WTC11 (cell line): ENCODE measurements around the gene RRAD. TPM values are rescaled to one million over a fixed set of nuclear protein-coding genes. Genes with fewer than 3 reads are reported as not detected.
A peak's percentile ranks its signal among the peaks of the same experiment; 100 is the strongest.

Experiments
- ATAC-seq: fragments of 200-7000 bp; cut with Tn5 transposase; 2 replicates; pipeline ENCODE4 v1.10.0; 2021; ENCODE audit warnings: mild to moderate bottlenecking, moderate library complexity
- CTCF ChIA-PET: fragments of 300-600 bp; sonication (Branson Sonifier 250); formaldehyde crosslinking; loops from one replicate; lab custom pipeline; 2021; ENCODE audit warnings: antibody characterized with exemption; lab: Charles Lee
- POLR2A ChIA-PET: fragments of 350-600 bp; sonication (Branson Sonifier 250); formaldehyde crosslinking; loops from one replicate; lab custom pipeline; 2021; ENCODE audit warnings: antibody characterized with exemption; lab: Charles Lee
- DNase-seq: peaks from one replicate; pipeline ENCODE4 v3.0.0; 2021; ENCODE audit warnings: low spot score
- H3K27ac Mint-ChIP-seq: 2 replicates; pipeline ENCODE4 v1.8.0; 2021; ENCODE audit warnings: mixed read lengths
- H3K27me3 Mint-ChIP-seq: 2 replicates; pipeline ENCODE4 v1.8.0; 2021; ENCODE audit warnings: low read depth, mild to moderate bottlenecking, moderate library complexity, mixed read lengths
- H3K36me3 Mint-ChIP-seq: 2 replicates; pipeline ENCODE4 v1.8.0; 2021; ENCODE audit warnings: mixed read lengths
- H3K4me1 Mint-ChIP-seq: 2 replicates; pipeline ENCODE4 v1.8.0; 2022; ENCODE audit warnings: mixed read lengths
- H3K4me3 Mint-ChIP-seq: 2 replicates; pipeline ENCODE4 v1.8.0; 2021; ENCODE audit warnings: mild to moderate bottlenecking, moderate library complexity, mixed read lengths
- H3K9me3 Mint-ChIP-seq: 2 replicates; pipeline ENCODE4 v1.8.0; 2021; ENCODE audit warnings: mixed read lengths
- JAZF1 ChIP-seq: fragments of 250-450 bp; sonication (Bioruptor Pico); IDR thresholded peaks from 2 replicates; pipeline ENCODE4 v1.9.0; 2021; ENCODE audit warnings: moderate library complexity, mild to moderate bottlenecking, inconsistent platforms
- NR1H2 ChIP-seq: sonication (generic); formaldehyde crosslinking; IDR thresholded peaks from 2 replicates; pipeline ENCODE4 v1.9.0; 2021; ENCODE audit warnings: mild to moderate bottlenecking, moderate library complexity, missing genetic modification reagents
- NR3C1 ChIP-seq: sonication (generic); formaldehyde crosslinking; conservative IDR thresholded peaks from 2 replicates; pipeline ENCODE4 v1.8.1; 2023; ENCODE audit warnings: low read depth, mild to moderate bottlenecking, missing genetic modification reagents
- ZBTB43 ChIP-seq: sonication (generic); formaldehyde crosslinking; IDR thresholded peaks from 2 replicates; pipeline ENCODE4 v1.8.1; 2023; ENCODE audit warnings: mild to moderate bottlenecking, missing genetic modification reagents
- ZNF219 ChIP-seq: sonication (generic); formaldehyde crosslinking; IDR thresholded peaks from 2 replicates; pipeline ENCODE4 v1.8.0; 2023; ENCODE audit warnings: missing genetic modification reagents, mild to moderate bottlenecking, borderline replicate concordance
- ZNF281 ChIP-seq: sonication (generic); formaldehyde crosslinking; IDR thresholded peaks from 2 replicates; pipeline ENCODE4 v1.8.0; 2023; ENCODE audit warnings: mild to moderate bottlenecking, missing genetic modification reagents
- ZNF396 ChIP-seq: fragments of 250-450 bp; sonication (Bioruptor Pico); IDR thresholded peaks from 2 replicates; pipeline ENCODE4 v1.8.0; 2021; ENCODE audit warnings: mild to moderate bottlenecking, moderate library complexity, borderline replicate concordance
- ZSCAN18 ChIP-seq: fragments of 250-450 bp; sonication (Bioruptor Pico); IDR thresholded peaks from 2 replicates; pipeline ENCODE4 v2.1.2; 2022; ENCODE audit warnings: mild to moderate bottlenecking, moderate library complexity
- total RNA-seq: library from RNA; stranded (reverse); gene quantifications from 3 replicates; pipeline ENCODE4 v1.2.3, GENCODE V29; 2021
- TF ChIP-seq, protein P1 (sequence below): sonication (generic); formaldehyde crosslinking; IDR thresholded peaks from 2 replicates; pipeline ENCODE4 v1.8.1; 2022; ENCODE audit warnings: low read depth, mild to moderate bottlenecking, moderate library complexity, missing genetic modification reagents, borderline replicate concordance
- TF ChIP-seq, protein P2 (sequence below): fragments of 250-450 bp; sonication (Bioruptor Pico); conservative IDR thresholded peaks from 2 replicates; pipeline ENCODE4 v1.9.0; 2021; ENCODE audit warnings: mild to moderate bottlenecking
- TF ChIP-seq, protein P3 (sequence below): sonication (generic); formaldehyde crosslinking; IDR thresholded peaks from 2 replicates; pipeline ENCODE4 v1.8.1; 2023; ENCODE audit warnings: mild to moderate bottlenecking, missing genetic modification reagents, moderate library complexity
- TF ChIP-seq, protein P4 (sequence below): fragments of 250-450 bp; sonication (Bioruptor Pico); IDR thresholded peaks from 2 replicates; pipeline ENCODE4 v1.8.0; 2021; ENCODE audit warnings: mild to moderate bottlenecking
- TF ChIP-seq, protein P5 (sequence below): sonication (generic); formaldehyde crosslinking; IDR thresholded peaks from 2 replicates; pipeline ENCODE4 v1.8.0; 2023; ENCODE audit warnings: missing genetic modification reagents, mild to moderate bottlenecking, borderline replicate concordance
- TF ChIP-seq, protein P6 (sequence below): sonication (generic); formaldehyde crosslinking; IDR thresholded peaks from 2 replicates; pipeline ENCODE4 v1.8.0; 2022; ENCODE audit warnings: missing genetic modification reagents

The RRAD gene
- total RNA-seq, 1 experiment from 2014 or later, result 0.52 TPM

- Mint-ChIP-seq H3K27me3 (peaks cover 58% of the 10 kb centered on the region), H3K9me3 (peaks cover 9% of the 10 kb centered on the region), H3K4me3 (no peak overlapping the region), H3K27ac (no peak overlapping the region), H3K36me3 (0 out of 2 replicates have a peak, but pooled peaks cover 5% of the 10 kb centered on the region)
- TF ChIP-seq ZNF219, result no peak
- no peak for TF ChIP-seq ZNF281 (CRISPR knock-in tag)
- TF ChIP-seq, protein P1, sequence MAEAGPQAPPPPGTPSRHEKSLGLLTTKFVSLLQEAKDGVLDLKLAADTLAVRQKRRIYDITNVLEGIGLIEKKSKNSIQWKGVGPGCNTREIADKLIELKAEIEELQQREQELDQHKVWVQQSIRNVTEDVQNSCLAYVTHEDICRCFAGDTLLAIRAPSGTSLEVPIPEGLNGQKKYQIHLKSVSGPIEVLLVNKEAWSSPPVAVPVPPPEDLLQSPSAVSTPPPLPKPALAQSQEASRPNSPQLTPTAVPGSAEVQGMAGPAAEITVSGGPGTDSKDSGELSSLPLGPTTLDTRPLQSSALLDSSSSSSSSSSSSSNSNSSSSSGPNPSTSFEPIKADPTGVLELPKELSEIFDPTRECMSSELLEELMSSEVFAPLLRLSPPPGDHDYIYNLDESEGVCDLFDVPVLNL, result no peak
- TF ChIP-seq JAZF1, result no peak
- TF ChIP-seq ZBTB43, result no peak
- no peak for TF ChIP-seq ZNF396
- TF ChIP-seq, all 79 proteins: peak for 0
- peaks cover 15% of the 10 kb centered on the region for H3K4me1 Mint-ChIP-seq
- DNase-seq (no peak), ATAC-seq (no peak)
- ChIA-PET POLR2A (interaction anchor here (0.7 kb wide), 1 partner anchor 129 kb away, joined by 5 read pairs; no protein-coding TSS in a partner anchor), CTCF (interaction anchor here (0.9 to 1.7 kb wide), 4 partner anchors 12 to 236 kb away, joined by 3 to 6 read pairs (median 4); partner anchors contain the start of gene CES3)
These were observed 24.1 kb upstream of the RRAD start for GRCh38 chr16:66949472-66949871.

DNA sequence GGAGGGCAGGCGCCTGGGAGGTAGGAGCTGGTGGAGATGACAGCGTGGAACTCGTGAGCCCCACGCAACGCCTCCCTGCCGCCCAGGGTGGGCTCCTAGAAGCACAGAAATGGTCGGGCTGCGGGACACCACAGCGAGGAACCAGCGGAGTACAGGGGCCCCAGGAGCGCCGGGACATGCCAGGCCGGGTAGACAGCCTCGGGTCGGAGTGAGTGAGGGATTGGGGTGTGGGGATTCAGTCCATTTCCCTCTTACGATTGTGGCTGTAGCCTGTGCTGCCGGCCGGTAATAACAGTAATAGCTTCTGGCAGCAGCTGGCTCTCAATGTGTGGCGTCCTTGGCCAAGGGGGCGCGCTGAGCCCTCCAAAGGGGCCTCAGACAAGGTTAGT lies 23.5 kb upstream of the RRAD start:
- Mint-ChIP-seq H3K4me1 (peaks cover 14% of the 10 kb centered on the region), H3K9me3 (peaks cover 9% of the 10 kb centered on the region), H3K36me3 (0 out of 2 replicates have a peak, but pooled peaks cover 5% of the 10 kb centered on the region), H3K27ac (no peak overlapping the region), H3K27me3 (peaks cover 56% of the 10 kb centered on the region), H3K4me3 (peak overlapping the region; percentile 82)
- ATAC-seq (peak; percentile 8; the same call in 1 of the 2 replicates), DNase-seq (no peak)
- CTCF ChIA-PET, result interaction anchor here (0.6 to 1.7 kb wide), 4 partner anchors 12 to 237 kb away, joined by 3 to 6 read pairs (median 4); partner anchors contain the start of gene CES3
- POLR2A ChIA-PET, result no interaction called here
- TF ChIP-seq NR1H2 (CRISPR knock-in tag), result no peak
- TF ChIP-seq, protein P2, sequence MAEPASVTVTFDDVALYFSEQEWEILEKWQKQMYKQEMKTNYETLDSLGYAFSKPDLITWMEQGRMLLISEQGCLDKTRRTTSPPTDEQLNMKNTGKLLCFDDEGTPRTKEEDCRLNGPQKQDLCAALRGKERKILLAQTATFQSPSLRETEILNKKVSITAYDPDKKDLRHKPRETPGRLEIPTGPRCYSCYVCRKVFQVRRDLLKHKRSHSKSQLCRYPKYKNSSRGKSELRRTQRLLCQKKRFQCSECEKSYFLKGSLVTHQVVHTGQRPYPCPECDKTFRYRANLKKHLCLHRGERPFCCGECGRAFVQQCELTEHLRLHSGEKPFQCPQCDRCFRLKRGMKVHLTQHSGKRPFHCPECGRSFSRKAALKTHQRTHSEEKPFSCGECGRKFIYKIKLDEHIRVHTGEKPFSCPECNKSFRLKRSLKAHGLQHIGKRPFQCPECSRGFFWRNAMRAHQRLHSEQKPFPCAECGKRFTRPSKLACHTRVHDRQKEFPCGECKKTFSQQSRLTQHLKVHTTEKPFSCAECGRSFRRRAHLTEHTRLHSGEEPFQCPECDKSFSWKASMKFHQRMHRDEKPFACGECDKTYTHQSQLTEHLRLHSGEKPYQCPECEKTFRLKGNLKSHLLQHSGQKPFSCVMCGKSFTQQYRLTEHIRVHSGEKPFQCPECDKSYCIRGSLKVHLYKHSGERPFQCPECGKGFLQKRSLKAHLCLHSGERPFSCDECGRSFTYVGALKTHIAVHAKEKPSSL (CRISPR knock-in tag), result no peak
- TF ChIP-seq, protein P3, sequence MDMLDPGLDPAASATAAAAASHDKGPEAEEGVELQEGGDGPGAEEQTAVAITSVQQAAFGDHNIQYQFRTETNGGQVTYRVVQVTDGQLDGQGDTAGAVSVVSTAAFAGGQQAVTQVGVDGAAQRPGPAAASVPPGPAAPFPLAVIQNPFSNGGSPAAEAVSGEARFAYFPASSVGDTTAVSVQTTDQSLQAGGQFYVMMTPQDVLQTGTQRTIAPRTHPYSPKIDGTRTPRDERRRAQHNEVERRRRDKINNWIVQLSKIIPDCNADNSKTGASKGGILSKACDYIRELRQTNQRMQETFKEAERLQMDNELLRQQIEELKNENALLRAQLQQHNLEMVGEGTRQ (CRISPR knock-in tag), result no peak
- TF ChIP-seq ZSCAN18 (CRISPR knock-in tag), result no peak
- TF ChIP-seq, protein P4, sequence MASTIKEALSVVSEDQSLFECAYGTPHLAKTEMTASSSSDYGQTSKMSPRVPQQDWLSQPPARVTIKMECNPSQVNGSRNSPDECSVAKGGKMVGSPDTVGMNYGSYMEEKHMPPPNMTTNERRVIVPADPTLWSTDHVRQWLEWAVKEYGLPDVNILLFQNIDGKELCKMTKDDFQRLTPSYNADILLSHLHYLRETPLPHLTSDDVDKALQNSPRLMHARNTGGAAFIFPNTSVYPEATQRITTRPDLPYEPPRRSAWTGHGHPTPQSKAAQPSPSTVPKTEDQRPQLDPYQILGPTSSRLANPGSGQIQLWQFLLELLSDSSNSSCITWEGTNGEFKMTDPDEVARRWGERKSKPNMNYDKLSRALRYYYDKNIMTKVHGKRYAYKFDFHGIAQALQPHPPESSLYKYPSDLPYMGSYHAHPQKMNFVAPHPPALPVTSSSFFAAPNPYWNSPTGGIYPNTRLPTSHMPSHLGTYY (CRISPR knock-in tag), result no peak
- TF ChIP-seq, protein P5, sequence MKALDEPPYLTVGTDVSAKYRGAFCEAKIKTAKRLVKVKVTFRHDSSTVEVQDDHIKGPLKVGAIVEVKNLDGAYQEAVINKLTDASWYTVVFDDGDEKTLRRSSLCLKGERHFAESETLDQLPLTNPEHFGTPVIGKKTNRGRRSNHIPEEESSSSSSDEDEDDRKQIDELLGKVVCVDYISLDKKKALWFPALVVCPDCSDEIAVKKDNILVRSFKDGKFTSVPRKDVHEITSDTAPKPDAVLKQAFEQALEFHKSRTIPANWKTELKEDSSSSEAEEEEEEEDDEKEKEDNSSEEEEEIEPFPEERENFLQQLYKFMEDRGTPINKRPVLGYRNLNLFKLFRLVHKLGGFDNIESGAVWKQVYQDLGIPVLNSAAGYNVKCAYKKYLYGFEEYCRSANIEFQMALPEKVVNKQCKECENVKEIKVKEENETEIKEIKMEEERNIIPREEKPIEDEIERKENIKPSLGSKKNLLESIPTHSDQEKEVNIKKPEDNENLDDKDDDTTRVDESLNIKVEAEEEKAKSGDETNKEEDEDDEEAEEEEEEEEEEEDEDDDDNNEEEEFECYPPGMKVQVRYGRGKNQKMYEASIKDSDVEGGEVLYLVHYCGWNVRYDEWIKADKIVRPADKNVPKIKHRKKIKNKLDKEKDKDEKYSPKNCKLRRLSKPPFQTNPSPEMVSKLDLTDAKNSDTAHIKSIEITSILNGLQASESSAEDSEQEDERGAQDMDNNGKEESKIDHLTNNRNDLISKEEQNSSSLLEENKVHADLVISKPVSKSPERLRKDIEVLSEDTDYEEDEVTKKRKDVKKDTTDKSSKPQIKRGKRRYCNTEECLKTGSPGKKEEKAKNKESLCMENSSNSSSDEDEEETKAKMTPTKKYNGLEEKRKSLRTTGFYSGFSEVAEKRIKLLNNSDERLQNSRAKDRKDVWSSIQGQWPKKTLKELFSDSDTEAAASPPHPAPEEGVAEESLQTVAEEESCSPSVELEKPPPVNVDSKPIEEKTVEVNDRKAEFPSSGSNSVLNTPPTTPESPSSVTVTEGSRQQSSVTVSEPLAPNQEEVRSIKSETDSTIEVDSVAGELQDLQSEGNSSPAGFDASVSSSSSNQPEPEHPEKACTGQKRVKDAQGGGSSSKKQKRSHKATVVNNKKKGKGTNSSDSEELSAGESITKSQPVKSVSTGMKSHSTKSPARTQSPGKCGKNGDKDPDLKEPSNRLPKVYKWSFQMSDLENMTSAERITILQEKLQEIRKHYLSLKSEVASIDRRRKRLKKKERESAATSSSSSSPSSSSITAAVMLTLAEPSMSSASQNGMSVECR (CRISPR knock-in tag), result no peak
- TF ChIP-seq, protein P6, sequence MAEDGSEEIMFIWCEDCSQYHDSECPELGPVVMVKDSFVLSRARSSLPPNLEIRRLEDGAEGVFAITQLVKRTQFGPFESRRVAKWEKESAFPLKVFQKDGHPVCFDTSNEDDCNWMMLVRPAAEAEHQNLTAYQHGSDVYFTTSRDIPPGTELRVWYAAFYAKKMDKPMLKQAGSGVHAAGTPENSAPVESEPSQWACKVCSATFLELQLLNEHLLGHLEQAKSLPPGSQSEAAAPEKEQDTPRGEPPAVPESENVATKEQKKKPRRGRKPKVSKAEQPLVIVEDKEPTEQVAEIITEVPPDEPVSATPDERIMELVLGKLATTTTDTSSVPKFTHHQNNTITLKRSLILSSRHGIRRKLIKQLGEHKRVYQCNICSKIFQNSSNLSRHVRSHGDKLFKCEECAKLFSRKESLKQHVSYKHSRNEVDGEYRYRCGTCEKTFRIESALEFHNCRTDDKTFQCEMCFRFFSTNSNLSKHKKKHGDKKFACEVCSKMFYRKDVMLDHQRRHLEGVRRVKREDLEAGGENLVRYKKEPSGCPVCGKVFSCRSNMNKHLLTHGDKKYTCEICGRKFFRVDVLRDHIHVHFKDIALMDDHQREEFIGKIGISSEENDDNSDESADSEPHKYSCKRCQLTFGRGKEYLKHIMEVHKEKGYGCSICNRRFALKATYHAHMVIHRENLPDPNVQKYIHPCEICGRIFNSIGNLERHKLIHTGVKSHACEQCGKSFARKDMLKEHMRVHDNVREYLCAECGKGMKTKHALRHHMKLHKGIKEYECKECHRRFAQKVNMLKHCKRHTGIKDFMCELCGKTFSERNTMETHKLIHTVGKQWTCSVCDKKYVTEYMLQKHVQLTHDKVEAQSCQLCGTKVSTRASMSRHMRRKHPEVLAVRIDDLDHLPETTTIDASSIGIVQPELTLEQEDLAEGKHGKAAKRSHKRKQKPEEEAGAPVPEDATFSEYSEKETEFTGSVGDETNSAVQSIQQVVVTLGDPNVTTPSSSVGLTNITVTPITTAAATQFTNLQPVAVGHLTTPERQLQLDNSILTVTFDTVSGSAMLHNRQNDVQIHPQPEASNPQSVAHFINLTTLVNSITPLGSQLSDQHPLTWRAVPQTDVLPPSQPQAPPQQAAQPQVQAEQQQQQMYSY, result no peak
- no peak for TF ChIP-seq NR3C1 (CRISPR knock-in tag)
